ENCODE results near the gene FARS2.

DNA sequence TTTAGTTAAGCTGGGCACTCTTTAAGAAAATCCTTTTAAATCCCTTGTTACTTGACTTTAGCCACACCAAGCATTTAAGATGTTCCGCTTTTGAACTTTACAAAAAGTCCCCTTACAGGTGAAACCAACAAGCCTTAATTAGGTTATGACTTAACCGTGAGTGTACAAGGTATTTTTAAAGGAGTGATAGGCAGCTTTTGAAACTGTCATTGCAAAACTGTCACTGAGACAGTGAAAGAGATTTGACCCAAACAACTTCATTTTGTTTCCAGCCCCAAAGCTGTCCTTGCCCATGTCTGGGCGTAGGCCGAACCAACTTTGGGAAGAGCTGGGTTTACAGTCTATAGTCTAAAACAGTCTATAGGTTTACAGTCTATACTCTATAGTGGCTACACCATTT lies 305.4 kb downstream of the FARS2 start:
- TF ChIP-seq, protein P1, sequence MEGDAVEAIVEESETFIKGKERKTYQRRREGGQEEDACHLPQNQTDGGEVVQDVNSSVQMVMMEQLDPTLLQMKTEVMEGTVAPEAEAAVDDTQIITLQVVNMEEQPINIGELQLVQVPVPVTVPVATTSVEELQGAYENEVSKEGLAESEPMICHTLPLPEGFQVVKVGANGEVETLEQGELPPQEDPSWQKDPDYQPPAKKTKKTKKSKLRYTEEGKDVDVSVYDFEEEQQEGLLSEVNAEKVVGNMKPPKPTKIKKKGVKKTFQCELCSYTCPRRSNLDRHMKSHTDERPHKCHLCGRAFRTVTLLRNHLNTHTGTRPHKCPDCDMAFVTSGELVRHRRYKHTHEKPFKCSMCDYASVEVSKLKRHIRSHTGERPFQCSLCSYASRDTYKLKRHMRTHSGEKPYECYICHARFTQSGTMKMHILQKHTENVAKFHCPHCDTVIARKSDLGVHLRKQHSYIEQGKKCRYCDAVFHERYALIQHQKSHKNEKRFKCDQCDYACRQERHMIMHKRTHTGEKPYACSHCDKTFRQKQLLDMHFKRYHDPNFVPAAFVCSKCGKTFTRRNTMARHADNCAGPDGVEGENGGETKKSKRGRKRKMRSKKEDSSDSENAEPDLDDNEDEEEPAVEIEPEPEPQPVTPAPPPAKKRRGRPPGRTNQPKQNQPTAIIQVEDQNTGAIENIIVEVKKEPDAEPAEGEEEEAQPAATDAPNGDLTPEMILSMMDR (IDR thresholded peaks at IDR 0.05; ENCODE audit: low read depth, low read length), result no peak
- TF ChIP-seq EZH2phosphoT487 (IDR thresholded peaks at IDR 0.05; ENCODE audit: low read depth), result no peak

All from OCI-LY3 (cell line).